Progenitor cell of endocrine pancreas (in vitro differentiated cells): Measurements from ENCODE around the gene RASGRP3. TPM values are rescaled to one million over a fixed set of nuclear protein-coding genes. Genes with fewer than 3 reads are reported as not detected.

Experiments used
- DNase-seq: peaks from one replicate; pipeline ENCODE4 v3.0.0; 2021; ENCODE audit warnings: low spot score; ENCODE audit not compliant: unreplicated experiment
- H3K27ac Mint-ChIP-seq: 2 replicates; pipeline ENCODE4 v1.8.0; 2021; ENCODE audit warnings: mild to moderate bottlenecking, moderate library complexity, mixed read lengths
- H3K27me3 Mint-ChIP-seq: 2 replicates; pipeline ENCODE4 v1.8.0; 2021; ENCODE audit warnings: mixed read lengths
- H3K36me3 Mint-ChIP-seq: 2 replicates; pipeline ENCODE4 v1.8.0; 2022; ENCODE audit warnings: mixed read lengths; ENCODE audit not compliant: insufficient read depth
- H3K4me1 Mint-ChIP-seq: 2 replicates; pipeline ENCODE4 v1.8.0; 2021; ENCODE audit warnings: low read depth, mixed read lengths
- H3K4me3 Mint-ChIP-seq: 2 replicates; pipeline ENCODE4 v1.8.0; 2021; ENCODE audit warnings: low read depth, mild to moderate bottlenecking, moderate library complexity, mixed read lengths
- H3K9me3 Mint-ChIP-seq: 2 replicates; pipeline ENCODE4 v1.8.0; 2021; ENCODE audit warnings: low read depth, mixed read lengths
- total RNA-seq: library from RNA; stranded (reverse); gene quantifications from 2 replicates; pipeline ENCODE4 v1.2.1, GENCODE V29; 2021
- TF ChIP-seq, protein P1 (sequence below): fragments of 200-600 bp; sonication (generic); IDR thresholded peaks from one replicate; pipeline ENCODE4 v1.5.0; 2021; ENCODE audit warnings: antibody characterized with exemption, mild to moderate bottlenecking; ENCODE audit not compliant: unreplicated experiment

RASGRP3 gene
- total RNA-seq, 1 donor from 2014 or later = not detected

- H3K27me3 Mint-ChIP-seq = no peaks in the 10 kb centered on the region
- peaks cover 4% of the 10 kb centered on the region for H3K9me3 Mint-ChIP-seq
- no peak overlapping the region for H3K27ac Mint-ChIP-seq
- no peaks in the 10 kb centered on the region for H3K4me1 Mint-ChIP-seq
- H3K4me3 Mint-ChIP-seq = no peak overlapping the region
- TF ChIP-seq, protein P1, sequence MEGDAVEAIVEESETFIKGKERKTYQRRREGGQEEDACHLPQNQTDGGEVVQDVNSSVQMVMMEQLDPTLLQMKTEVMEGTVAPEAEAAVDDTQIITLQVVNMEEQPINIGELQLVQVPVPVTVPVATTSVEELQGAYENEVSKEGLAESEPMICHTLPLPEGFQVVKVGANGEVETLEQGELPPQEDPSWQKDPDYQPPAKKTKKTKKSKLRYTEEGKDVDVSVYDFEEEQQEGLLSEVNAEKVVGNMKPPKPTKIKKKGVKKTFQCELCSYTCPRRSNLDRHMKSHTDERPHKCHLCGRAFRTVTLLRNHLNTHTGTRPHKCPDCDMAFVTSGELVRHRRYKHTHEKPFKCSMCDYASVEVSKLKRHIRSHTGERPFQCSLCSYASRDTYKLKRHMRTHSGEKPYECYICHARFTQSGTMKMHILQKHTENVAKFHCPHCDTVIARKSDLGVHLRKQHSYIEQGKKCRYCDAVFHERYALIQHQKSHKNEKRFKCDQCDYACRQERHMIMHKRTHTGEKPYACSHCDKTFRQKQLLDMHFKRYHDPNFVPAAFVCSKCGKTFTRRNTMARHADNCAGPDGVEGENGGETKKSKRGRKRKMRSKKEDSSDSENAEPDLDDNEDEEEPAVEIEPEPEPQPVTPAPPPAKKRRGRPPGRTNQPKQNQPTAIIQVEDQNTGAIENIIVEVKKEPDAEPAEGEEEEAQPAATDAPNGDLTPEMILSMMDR = no peak
- no peaks in the 10 kb centered on the region for H3K36me3 Mint-ChIP-seq
- DNase-seq = no peak
Observed at GRCh38 chr2:33607905-33608304, 131.5 kb downstream of the RASGRP3 start.

GRCh38 chr2:33614190-33614589 lies 137.7 kb downstream of the RASGRP3 start:
- DNase-seq = no peak
- no peak overlapping the region for H3K4me3 Mint-ChIP-seq
- peaks cover 27% of the 10 kb centered on the region for H3K9me3 Mint-ChIP-seq
- no peaks in the 10 kb centered on the region for H3K27me3 Mint-ChIP-seq
- no peak overlapping the region for H3K27ac Mint-ChIP-seq
- TF ChIP-seq, protein P1 = no peak
- peaks cover 17% of the 10 kb centered on the region for H3K36me3 Mint-ChIP-seq
- H3K4me1 Mint-ChIP-seq = peaks cover 2% of the 10 kb centered on the region

Other genes with a start within 250 kb of the RASGRP3 start
- 30.6 and 32.8 TPM in 2 replicates for gene FAM98A, start 122.7 kb downstream of the RASGRP3 start, total RNA-seq